Measurements from ENCODE around the gene TSSK1B.

Gene TSSK1B

GRCh38 chr5:113397046-113397445, 37.7 kb downstream of the TSSK1B start:
- no peak for DNase-seq

DNA sequence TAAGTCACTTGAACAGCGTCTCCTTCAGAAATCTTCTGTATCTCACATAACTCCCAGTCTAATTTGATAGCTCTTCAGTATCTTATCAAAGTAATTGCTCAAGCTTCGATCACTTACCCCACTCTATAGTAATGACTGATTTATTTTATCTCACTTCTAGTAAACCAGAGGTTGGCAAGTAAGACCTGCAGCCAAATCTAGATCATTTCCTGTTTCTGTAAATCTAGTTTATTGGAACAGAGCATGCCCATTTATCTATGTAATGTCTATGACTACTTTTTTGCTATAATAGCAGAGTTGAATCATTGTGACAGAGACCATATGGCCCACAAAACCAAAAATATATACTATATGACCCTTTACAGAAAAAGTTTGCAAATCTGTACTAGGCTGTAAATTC, 40.1 kb downstream of the TSSK1B start:
- DNase-seq, result no peak

DNA sequence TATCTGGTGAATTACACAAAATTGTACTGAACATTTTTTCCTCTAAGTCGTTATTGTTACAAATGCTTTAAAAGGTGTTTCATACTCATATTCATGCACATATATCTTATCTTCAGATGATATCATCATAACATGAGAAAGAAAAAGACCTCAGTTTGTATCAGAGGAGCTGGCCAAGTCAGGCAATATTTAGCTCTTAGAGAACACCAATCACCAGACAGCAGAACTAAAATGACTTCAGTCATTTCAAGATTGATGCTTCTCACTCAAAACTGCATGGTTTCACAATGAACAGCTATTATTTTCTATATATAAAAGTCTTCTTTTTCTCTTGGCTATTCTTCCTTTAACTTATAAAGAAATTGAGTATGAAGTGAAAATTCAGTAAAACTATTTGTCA, 44.6 kb downstream of the TSSK1B start:
- DNase-seq, result no peak

DNA sequence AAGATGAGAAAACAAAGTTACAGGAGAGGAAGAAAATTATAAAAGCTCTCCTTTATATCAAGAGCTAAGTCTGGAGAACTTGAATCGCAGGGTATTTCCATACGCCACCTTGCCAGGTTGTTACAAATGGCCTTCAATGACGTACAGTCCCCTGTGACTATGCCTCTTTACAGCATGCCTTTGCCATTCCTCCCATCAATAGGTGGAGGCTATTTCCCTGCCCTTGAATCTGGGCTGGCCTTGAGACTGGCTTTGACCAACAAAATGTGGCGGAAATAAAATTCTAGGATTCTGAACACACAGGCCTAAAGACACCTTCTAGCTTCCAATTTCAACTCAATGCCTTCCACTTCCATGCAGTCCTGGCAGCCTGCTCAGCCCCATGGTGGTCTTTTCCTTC, 45.7 kb downstream of the TSSK1B start:
- no peak for DNase-seq

DNA sequence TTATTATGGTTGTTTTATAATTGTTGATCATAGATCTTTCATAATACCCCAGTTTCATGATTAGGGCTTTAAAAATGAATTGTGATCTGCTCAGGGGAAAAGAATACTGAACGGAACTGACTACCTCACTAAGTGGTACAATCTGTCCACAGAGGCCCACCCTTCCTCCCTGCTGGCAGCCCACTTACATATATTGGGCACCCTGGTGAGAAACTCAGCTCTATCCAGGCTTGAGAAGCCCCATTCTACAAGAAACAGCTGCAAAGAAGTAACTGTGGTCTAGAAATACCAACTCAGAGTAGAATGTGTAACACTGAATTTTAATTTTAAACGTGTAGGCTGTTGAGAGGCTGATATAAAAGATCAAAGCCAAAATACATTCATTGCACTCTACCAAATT, 46.9 kb downstream of the TSSK1B start:
- DNase-seq, result no peak

DNA sequence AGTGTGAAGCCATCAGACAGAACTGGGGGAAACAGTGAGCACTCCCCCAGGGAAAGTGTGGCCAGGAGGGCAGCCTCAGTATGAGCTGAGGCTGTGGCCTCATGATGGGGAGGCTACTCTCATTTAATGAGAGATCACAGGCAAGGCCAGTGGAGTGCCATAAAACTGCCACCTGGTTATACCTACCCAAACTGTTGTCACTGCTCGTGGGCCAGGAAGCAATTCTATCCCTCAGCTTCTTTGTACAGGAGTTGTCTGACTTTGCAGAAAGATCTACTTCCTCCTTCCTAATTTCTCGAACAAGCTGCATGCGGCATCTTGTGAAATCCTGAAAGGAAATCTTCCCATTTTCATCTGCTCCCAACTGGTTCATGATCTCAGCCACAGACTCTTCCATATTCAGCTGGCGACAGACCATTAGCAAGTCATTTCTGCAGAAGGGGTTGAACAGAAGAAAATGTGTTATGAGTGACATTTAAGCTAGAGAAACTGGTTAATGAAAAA, 50.0 kb downstream of the TSSK1B start:
- no peak for DNase-seq

- DNase-seq, result no peak
Observed at GRCh38 chr5:113382731-113383130, 52.1 kb downstream of the TSSK1B start.

Measured in CD4-positive, alpha-beta T cell treated with Interleukin-17A for 1 hour (primary cell).